ENCODE measurements around the gene MAVS.
A peak's percentile ranks its signal among the peaks of the same experiment; 100 is the strongest.
"Not testable (repeated sequence)": the region's sequence is repeated elsewhere in the genome, so short reads cannot be mapped to it uniquely, and the experiment has no call there.

The MAVS gene

GRCh38 chr20:3815703-3816315, 30.8 kb upstream of the MAVS start:
- peak; percentile 34 to 56 for DNase-seq

- DNase-seq, result peak in 1 of 2 donors; percentile 50
These were observed 28.2 kb upstream of the MAVS start for GRCh38 chr20:3818155-3819151.

- no peak for DNase-seq
These were observed 27.1 kb upstream of the MAVS start for GRCh38 chr20:3819411-3820047.

GRCh38 chr20:3820048-3820900, 26.4 kb upstream of the MAVS start, which contains the start of gene AP5S1:
Gene AP5S1, plus strand, starts transcription at chr20:3820547. Its CDS starts 1,571 bp downstream, at chr20:3822118.
- DNase-seq, result peak; percentile 93 to 94

DNA sequence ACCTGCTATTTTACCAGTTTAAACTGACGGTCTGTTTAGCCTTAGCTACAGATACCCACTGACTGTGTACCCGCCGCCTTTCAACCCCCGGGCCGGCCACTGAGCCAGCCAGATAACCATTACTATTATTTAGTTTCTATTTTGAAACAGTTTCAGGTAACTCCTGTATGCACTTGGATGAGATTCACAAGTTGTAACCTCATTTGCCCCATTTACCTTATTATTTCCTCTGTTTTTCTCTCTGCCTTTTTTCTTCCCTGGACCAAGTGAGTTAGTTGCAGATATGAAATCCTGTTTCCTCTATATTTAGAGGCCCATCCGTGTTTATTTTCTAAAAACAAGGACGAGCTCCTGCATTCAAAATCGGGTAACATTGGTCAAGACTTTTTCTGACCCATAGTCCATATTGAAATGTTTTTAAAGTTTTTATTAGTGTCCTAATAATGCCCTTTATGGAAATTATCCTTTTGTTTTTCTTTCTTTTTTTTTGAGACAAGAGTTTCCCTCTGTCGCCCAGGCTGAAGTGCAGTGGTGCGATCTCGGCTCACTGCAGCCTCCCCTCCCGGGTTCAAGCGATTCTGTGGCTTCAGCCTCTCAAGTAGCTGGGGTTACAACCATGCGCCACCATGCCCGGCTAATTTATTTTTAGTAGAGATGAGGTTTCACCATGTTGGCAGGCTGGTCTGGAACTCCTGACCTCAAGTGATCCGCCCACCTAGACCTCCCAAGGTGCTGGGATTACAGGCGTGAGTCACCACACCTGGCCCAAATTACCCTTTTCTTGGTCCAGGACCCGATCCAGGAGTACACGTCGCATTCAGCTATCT, 25.5 kb upstream of the MAVS start:
- no peak for DNase-seq

- DNase-seq, result no peak
These were observed 24.6 kb upstream of the MAVS start for GRCh38 chr20:3821996-3822395.

- DNase-seq, result no peak
These were observed 22.8 kb upstream of the MAVS start for GRCh38 chr20:3823881-3824280.

DNA sequence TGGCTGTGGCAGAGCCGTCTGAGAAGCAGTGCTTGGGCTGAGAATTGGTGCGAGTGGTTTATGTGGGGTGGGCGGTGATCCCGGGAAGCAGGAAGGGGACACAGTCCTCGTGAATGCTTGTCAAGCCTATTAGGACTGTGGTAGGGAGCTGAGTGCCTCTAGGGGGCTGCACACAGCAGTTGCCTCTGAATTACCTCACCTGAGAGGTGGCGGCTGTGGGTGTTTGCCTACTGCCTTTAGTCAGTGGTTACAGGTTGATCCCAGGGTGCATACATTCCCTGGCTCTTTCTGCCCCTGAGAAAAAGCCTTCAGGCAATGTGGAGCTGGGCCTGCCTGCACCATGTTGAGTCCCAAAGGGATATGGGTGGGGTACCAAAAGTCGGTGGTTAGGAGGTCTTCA, 21.1 kb upstream of the MAVS start:
- DNase-seq, result no peak

DNA sequence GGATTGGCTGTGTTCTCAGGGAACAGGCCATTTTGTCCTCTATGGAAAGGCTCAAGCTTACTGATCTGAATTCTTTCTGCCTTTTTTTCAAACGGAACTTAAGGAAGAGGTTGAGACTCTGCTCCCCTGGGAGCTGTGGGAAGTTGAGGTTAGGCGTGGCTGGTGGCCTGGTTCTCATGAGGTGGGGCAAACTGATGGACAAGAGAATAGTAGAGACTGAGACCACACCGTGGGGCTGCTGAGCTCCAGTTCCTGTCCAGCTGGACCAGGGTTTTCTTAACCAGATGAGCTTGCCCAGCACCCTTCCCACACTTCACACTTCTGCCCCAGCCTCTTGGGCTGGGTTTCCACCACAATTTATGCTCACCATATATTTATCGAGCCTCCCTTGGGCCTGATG, 20.2 kb upstream of the MAVS start:
- DNase-seq, result no peak

DNA sequence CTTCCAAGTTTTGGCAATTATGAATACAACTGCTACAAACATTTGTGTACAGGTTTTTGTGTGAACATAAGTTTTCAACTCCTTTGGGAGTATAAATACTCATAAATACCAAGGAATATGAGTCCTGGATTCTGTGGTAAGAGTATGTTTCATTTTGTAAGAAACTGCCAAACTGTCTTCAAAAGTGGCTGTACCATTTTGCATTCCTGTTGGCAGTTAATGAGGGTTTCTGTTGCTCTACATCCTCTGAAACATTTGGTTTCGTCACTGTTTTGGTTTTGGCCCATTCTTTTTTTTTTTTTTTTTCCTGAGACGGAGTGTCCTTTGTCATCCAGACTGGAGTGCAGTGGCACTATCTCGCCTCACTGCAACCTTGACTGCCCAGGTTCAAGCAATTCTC, 17.8 kb upstream of the MAVS start:
- DNase-seq, result no peak

DNA sequence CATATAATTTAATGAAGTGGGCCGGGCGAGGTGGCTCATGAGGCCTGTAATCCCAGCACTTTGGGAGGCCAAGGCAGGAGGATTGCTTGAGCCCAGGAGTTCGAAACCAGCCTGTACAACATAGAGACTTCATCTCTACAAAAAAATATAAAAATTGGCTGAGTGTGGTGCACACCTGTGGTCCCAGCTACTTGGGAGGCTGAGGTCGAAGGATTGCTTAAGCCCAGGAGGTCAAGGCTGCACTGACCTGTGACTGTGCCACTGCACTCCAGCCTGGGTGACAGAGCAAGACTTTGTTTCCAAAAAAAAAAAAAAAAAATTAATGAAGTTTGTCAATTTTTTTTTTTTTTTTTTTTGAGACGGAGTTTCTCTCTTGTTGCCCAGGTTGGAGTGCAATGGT, 16.7 kb upstream of the MAVS start:
- not testable (repeated sequence) for DNase-seq

GRCh38 chr20:3836132-3836531, 10.5 kb upstream of the MAVS start:
- no peak for DNase-seq

DNA sequence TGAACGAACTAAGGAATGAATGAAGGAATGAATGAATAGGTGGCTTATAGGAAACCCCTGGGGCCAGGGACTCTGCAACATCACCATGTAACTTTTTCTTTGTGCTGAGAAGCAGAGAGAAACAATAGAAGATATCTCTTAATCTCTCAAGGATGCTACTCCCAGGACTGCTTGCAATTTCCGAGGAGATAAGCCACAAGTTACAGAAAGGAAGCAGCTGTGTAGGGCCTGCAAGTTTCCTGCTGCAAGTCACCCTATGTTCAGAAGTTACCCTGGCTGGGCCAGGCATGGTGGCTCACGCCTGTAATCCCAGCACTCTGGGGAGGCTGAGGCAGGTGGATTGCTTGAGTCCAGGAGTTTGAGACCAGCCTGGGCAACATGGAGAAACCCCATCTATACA, 7.3 kb upstream of the MAVS start:
- no peak for DNase-seq

DNA sequence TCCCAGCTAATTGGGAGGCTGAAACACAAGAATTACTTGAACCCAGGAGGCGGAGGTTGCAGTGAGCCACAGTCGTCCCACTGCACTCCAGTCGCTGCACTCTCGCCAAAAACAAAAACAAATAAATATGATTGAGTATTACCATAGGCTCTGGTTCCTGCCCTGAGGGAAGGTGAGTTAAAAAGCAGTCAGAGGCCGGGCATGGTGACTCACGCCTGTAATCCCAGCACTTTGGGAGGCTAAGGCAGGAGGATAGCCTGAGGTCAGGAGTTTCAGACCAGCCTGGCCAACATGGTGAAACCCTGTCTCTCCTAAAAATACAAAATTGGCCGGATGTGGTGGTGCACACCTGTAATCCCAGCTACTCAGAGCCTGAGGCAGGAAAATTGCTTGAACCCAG, 6.4 kb upstream of the MAVS start:
- not testable (repeated sequence) for DNase-seq

DNA sequence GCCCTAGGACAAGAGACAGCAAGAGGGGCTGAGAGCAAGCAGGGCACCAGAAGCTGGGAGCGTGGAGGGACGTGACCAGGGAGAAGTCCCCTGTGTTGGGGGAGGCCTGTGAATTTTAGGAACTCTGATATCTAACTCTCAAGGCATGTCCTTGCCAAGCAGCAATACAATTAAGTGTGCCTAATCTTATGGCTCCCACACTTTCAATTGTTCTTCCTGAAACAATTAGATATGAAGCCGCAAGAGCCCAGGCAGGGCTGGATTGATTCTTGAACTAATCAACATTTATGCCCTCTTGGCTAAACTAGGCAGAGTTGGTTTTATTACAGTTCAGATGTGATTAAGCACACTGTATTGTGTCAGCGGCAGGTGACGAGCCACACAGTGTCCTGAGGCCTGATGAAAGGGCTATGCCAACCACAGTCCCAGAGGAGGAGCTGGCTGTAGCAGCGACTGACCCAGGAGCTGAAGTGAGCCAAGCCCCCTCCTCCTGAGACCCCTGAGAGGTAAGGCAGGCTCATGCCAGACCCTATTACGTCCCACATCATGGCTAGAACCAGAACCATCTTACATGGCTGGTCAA, 4.2 kb upstream of the MAVS start:
- DNase-seq, result no peak

DNA sequence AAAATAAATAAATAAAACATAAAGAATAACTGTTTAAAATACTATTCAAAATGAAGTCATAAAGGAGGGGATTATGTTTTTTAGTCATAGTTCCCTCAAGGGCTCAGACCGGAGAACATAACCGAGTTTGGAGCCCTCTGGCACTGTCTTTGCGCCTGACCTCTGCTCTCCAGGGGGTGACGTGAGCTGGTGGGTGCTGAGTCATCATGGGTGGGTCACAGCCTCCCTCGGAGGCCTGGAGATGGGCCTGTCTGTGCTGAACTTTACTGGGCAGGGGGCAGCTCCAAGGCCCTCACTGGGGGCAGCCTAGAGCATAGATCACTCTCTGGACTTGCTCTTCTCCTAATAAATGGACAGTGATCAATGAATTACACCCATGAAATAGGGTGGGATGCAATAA, 3.1 kb upstream of the MAVS start:
- no peak for DNase-seq

DNA sequence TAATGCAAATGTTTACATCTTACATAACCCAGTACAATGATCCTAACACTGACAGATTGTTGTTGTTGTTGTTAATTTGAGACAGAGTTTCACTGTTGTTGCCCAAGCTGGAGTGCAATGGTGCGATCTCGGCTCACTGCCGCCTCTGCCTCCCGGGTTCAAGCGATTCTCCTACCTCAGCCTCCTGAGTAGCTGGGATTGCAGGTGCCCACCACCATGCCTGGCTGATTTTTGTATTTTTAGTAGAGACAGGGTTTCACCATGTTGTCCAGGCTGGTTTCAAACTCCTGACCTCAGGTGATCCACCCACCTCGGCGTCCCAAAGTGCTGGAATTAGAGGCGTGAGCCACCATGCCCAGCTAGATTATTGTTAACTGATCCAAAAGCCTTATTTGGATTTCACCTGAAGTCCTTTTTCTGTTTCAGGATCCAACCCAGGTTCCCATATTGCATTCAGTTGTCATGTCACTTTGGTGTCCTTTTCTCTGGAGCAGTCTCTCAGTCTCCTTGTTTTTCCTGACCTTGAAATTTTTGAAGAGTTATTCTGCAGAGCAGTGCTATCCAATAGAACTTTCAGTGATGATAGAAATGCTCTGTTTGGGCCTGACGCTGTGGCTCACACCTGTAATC, 2.5 kb upstream of the MAVS start:
- not testable (repeated sequence) for DNase-seq

- DNase-seq, result no peak
These were observed 275 bp upstream of the MAVS start for GRCh38 chr20:3846378-3846739.

DNA sequence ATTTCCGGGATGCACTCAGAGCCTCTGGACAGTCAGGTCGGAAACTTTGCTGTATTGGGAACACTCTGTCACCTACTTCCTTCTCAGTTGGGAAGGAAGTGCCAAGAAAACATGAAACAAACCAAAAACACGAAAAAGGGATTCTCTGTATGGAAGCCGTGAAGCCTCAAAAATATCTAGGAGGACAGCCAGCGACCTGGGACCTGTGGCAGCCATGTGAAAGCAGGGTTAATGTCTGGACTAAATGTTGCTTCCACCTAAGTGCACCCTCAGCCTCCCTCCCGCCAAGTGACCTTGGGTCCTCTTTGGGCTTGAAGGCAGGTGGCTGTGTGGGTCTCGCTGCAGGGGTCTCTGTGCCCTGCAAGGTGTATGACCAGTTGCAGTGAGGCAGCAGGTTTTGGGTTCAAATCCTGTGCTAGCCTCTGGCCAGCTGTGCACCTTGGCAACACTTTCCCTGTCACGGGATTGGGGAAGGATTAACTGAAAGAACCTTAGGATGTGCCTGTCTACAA, 851 bp downstream of the MAVS start:
- DNase-seq, result no peak

DNA sequence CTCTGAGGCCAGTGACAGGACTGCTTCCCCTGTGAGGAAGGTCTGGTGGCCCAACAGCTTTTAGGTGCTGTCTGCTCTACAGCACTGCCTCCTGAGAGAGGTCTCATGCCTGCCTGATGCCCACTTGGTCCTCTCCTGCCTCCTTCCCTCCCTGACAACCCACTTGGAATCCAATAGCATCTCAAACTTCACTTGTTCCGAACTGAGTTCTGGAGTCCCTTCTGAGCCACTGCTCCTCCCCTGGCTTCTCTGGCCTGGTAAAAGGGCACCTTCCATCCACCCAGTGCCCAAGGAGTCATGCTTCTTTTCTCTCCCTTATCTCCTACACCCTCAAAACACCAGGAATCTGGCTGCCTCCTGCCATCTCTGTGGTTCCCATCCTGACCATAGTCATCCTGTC, 1.9 kb downstream of the MAVS start:
- no peak for DNase-seq

DNA sequence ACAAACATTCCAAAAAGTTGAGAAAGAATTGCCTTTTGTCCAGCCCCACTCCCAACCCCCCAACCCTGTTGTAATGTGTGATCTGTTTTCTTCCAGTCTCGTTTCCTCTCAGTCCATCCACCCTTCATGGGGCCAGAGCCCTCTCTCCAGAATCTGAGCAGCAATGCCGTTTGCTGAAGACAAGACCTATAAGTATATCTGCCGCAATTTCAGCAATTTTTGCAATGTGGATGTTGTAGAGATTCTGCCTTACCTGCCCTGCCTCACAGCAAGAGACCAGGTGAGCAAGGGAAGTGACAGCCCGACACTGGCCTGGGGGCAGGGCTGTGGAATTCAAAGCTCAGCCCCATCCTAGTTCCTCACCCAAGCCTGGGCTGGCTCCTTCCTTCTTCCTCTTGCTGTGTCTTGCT, 7.8 kb downstream of the MAVS start:
- no peak for DNase-seq

Data from CD4-positive, alpha-beta T cell treated with Interleukin-4 for 1 hour (primary cell).